Gastroesophageal sphincter (tissue), 4 donors: Measurements from ENCODE around the gene ARL6IP5. TPM values are rescaled to one million over a fixed set of nuclear protein-coding genes. Genes with fewer than 3 reads are reported as not detected.

Experiments used
- small RNA-seq, 4 donors: library from RNA; depleted of rRNA; stranded (forward); fragments of <200 nt; gene quantifications; one replicate each; pipeline ENCODE3, GENCODE V24; 2016
- total RNA-seq, 4 donors: library from RNA; depleted of rRNA; stranded (reverse); fragments of >200 nt; gene quantifications; one replicate each; pipeline ENCODE4 v1.1.0, GENCODE V29; 2016

Gene ARL6IP5
- total RNA-seq, 4 donors from 2014 or later: 153 to 184 (median 170) TPM

Small RNA genes lying within 50 kb of the gene (small RNA-seq; reads per million reads assigned to genes)
- gene MIR3136: 0 reads per million in 4 donors

Other genes with a start within 250 kb of the ARL6IP5 start
- gene TAFA4, start 152.4 kb upstream of the ARL6IP5 start, total RNA-seq: 1 to 10 TPM in 1 of 4 donors, not detected in 3; 2.3 TPM
- gene EOGT, start 71.3 kb upstream of the ARL6IP5 start, total RNA-seq: 100 to 1,000 TPM in 1 of 4 donors, 10 to 100 TPM in 3; 75.0 to 135 (median 94.3) TPM
- gene TMF1, start 32.6 kb upstream of the ARL6IP5 start, total RNA-seq: 10 to 100 TPM; 31.2 to 43.3 (median 36.3) TPM
- gene UBA3, start 4.6 kb upstream of the ARL6IP5 start, total RNA-seq: 10 to 100 TPM; 49.8 to 67.6 (median 54.7) TPM
- gene LMOD3, start 37.7 kb downstream of the ARL6IP5 start, total RNA-seq: 1 to 10 TPM in 3 of 4 donors, under 1 TPM in 1; 0.99 to 4.0 (median 2.6) TPM